Smooth muscle cell (in vitro differentiated cells): ENCODE data around the gene PCED1B. TPM values are rescaled to one million over a fixed set of nuclear protein-coding genes. Genes with fewer than 3 reads are reported as not detected.

Experiments
- DNase-seq: peaks from one replicate; lab custom pipeline; 2025; ENCODE audit not compliant: unreplicated experiment; lab: John Stamatoyannopoulos, UW
- H2AFZ ChIP-seq: fragments of 200-600 bp; sonication (generic); 2 replicates; pipeline ENCODE4 v1.6.0; 2016; ENCODE audit warnings: antibody characterized with exemption, low read depth, mild to moderate bottlenecking
- H3F3A ChIP-seq: fragments of 200-600 bp; sonication (generic); 2 replicates; pipeline ENCODE4 v1.6.0; 2017; ENCODE audit warnings: antibody characterized with exemption, low read depth
- H3K27ac ChIP-seq: fragments of 200-600 bp; sonication (generic); 2 replicates; pipeline ENCODE4 v1.5.1; 2016; ENCODE audit warnings: low read depth, mild to moderate bottlenecking
- H3K27me3 ChIP-seq: fragments of 200-600 bp; sonication (generic); 2 replicates; pipeline ENCODE4 v1.6.1; 2016; ENCODE audit warnings: low read depth, mild to moderate bottlenecking
- H3K36me3 ChIP-seq: fragments of 200-600 bp; sonication (generic); 2 replicates; pipeline ENCODE4 v1.5.1; 2016; ENCODE audit warnings: low read depth
- H3K4me1 ChIP-seq: fragments of 200-600 bp; sonication (generic); 2 replicates; pipeline ENCODE4 v1.5.1; 2016; ENCODE audit warnings: low read depth
- H3K4me2 ChIP-seq: fragments of 200-600 bp; sonication (generic); 2 replicates; pipeline ENCODE4 v1.6.0; 2016; ENCODE audit warnings: mild to moderate bottlenecking
- H3K4me3 ChIP-seq: fragments of 200-600 bp; sonication (generic); 2 replicates; pipeline ENCODE4 v1.5.1; 2016; ENCODE audit warnings: mild to moderate bottlenecking
- H3K79me2 ChIP-seq: fragments of 200-600 bp; sonication (generic); 2 replicates; pipeline ENCODE4 v1.6.0; 2016; ENCODE audit warnings: low read depth, mild to moderate bottlenecking
- H3K9ac ChIP-seq: fragments of 200-600 bp; sonication (generic); 2 replicates; pipeline ENCODE4 v1.6.0; 2016; ENCODE audit warnings: low read depth
- H3K9me3 ChIP-seq: fragments of 200-600 bp; sonication (generic); replicated peaks from 2 replicates; pipeline ENCODE4 v1.5.1; 2016; ENCODE audit warnings: low read depth
- H4K20me1 ChIP-seq: fragments of 200-600 bp; sonication (generic); 2 replicates; pipeline ENCODE4 v1.6.0; 2016; ENCODE audit warnings: low read depth
- WGBS: methylation state at CpG from one replicate; pipeline ENCODE4 v1.1.7; 2016; ENCODE audit warnings: low lambda C conversion rate; 5-methylcytosine and 5-hydroxymethylcytosine counted together
- polyA plus RNA-seq: library from polyadenylated mRNA; unstranded; fragments of >200 nt; fragmentation: Nextera tagmentation; extraction: Ambion mirVana; gene quantifications from 2 replicates; pipeline ENCODE4 v1.2.1, GENCODE V29; 2016
- total RNA-seq: library from RNA; depleted of rRNA; stranded (reverse); fragments of >200 nt; gene quantifications from 2 replicates; pipeline ENCODE4 v1.2.3, GENCODE V29; 2014
- TF ChIP-seq, protein P1 (sequence below): fragments of 200-600 bp; sonication (generic); IDR thresholded peaks from 2 replicates; pipeline ENCODE4 v1.5.1; 2017; ENCODE audit warnings: borderline replicate concordance, mild to moderate bottlenecking, antibody characterized with exemption; ENCODE audit not compliant: insufficient read depth, poor library complexity, severe bottlenecking

The PCED1B gene
- total and polyA plus RNA-seq, 2 experiments from 2014 or later = 2.7 to 3.5 TPM

DNA sequence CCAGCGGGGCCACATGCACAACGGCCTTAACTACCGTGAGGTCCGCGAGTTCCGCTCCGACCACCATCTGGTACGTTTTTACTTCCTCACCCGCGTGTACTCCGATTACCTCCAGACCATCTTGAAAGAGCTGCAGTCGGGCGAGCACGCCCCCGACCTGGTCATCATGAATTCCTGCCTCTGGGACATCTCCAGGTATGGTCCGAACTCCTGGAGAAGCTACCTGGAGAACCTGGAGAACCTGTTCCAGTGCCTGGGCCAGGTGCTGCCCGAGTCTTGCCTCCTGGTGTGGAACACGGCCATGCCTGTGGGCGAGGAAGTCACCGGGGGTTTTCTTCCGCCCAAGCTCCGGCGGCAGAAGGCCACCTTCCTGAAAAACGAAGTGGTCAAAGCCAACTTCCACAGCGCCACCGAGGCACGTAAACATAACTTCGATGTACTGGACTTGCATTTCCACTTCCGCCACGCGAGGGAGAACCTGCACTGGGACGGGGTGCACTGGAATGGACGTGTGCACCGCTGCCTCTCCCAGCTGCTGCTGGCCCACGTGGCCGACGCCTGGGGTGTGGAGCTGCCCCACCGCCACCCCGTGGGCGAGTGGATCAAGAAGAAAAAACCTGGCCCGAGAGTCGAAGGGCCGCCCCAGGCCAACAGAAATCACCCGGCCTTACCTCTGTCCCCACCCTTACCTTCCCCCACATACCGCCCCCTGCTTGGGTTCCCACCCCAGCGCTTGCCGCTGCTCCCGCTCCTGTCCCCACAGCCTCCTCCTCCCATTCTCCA lies 156.0 kb downstream of the PCED1B start:
- no peaks in the 10 kb centered on the region for H3K79me2 ChIP-seq
- no peak overlapping the region for H3K4me2 ChIP-seq
- no peak overlapping the region for H2AFZ ChIP-seq
- no peaks in the 10 kb centered on the region for H3K4me1 ChIP-seq
- no peak for DNase-seq
- WGBS = 98% methylated on average over 48 of the region's 48 CpGs
- peaks cover 23% of the 10 kb centered on the region for H3F3A ChIP-seq
- no peak overlapping the region for H3K9ac ChIP-seq
- TF ChIP-seq, protein P1, sequence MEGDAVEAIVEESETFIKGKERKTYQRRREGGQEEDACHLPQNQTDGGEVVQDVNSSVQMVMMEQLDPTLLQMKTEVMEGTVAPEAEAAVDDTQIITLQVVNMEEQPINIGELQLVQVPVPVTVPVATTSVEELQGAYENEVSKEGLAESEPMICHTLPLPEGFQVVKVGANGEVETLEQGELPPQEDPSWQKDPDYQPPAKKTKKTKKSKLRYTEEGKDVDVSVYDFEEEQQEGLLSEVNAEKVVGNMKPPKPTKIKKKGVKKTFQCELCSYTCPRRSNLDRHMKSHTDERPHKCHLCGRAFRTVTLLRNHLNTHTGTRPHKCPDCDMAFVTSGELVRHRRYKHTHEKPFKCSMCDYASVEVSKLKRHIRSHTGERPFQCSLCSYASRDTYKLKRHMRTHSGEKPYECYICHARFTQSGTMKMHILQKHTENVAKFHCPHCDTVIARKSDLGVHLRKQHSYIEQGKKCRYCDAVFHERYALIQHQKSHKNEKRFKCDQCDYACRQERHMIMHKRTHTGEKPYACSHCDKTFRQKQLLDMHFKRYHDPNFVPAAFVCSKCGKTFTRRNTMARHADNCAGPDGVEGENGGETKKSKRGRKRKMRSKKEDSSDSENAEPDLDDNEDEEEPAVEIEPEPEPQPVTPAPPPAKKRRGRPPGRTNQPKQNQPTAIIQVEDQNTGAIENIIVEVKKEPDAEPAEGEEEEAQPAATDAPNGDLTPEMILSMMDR = no peak
- H3K9me3 ChIP-seq = no peaks in the 10 kb centered on the region
- H3K27me3 ChIP-seq = no peaks in the 10 kb centered on the region
- H3K27ac ChIP-seq = no peak overlapping the region
- no peak overlapping the region for H3K4me3 ChIP-seq
- H3K36me3 ChIP-seq = no peaks in the 10 kb centered on the region
- no peaks in the 10 kb centered on the region for H4K20me1 ChIP-seq

DNA sequence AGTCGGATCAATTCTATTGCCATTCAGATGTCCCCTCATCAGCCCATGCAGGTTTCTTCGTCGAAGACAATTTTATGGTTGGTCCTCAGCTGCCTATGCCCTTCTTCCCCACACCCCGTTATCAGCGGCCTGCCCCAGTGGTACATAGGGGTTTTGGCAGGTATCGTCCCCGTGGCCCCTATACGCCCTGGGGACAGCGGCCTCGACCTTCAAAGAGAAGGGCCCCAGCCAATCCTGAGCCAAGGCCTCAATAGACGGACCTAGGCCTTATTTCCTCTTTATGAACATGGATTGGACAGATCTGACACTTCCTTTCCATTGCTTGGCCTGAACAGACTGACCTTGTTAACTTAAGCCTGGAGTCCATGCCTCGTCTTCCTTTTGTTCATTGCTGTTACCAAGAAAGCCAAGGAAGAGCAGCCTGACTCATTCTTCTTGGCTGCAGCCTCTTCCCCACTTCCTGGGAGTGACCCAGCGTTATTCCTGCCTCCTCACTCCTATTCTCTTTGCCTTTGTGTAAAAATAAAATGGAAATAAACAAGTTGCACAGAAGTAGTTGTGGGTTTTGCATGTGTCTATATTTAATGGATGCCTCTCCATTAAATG lies 156.8 kb downstream of the PCED1B start:
- no peak for DNase-seq
- no peaks in the 10 kb centered on the region for H3K9me3 ChIP-seq
- no peak overlapping the region for H3K27ac ChIP-seq
- H2AFZ ChIP-seq = no peak overlapping the region
- WGBS = 85% methylated on average over 13 of the region's 13 CpGs
- H3F3A ChIP-seq = peaks cover 23% of the 10 kb centered on the region
- no peak overlapping the region for H3K9ac ChIP-seq
- no peaks in the 10 kb centered on the region for H4K20me1 ChIP-seq
- no peaks in the 10 kb centered on the region for H3K27me3 ChIP-seq
- H3K4me3 ChIP-seq = no peak overlapping the region
- no peaks in the 10 kb centered on the region for H3K36me3 ChIP-seq
- H3K79me2 ChIP-seq = no peaks in the 10 kb centered on the region
- H3K4me2 ChIP-seq = no peak overlapping the region
- TF ChIP-seq, protein P1 = no peak
- no peaks in the 10 kb centered on the region for H3K4me1 ChIP-seq

DNA sequence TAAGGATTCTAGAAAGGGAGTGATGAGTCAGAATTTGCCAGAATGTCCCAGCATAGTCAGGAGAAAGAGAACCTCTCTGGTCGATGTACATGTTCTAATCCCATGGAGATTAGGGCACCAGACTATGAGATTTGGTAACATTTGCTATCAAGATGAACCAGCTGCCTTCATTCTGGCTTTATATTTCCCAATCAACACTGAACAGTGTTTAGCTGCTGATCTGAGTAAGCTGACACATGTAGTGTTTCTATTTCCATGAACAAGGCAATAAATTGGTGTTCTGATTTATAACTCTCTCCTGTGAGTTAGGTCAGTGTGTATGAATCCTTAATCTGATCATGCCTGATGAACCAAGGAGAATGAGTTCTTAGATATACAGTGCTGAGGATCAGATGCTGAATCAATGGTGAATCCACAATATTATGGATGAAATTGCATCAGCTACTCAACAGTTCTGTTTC lies 158.4 kb downstream of the PCED1B start:
- no peaks in the 10 kb centered on the region for H3K36me3 ChIP-seq
- TF ChIP-seq, protein P1 = no peak
- no peaks in the 10 kb centered on the region for H3K4me1 ChIP-seq
- 14% methylated on average over 1 of the region's 1 CpG for WGBS
- H3K27me3 ChIP-seq = no peaks in the 10 kb centered on the region
- H3F3A ChIP-seq = peaks cover 23% of the 10 kb centered on the region
- H3K9ac ChIP-seq = no peak overlapping the region
- no peak overlapping the region for H3K4me3 ChIP-seq
- H4K20me1 ChIP-seq = no peaks in the 10 kb centered on the region
- no peak for DNase-seq
- H3K4me2 ChIP-seq = no peak overlapping the region
- H3K27ac ChIP-seq = peak overlapping the region; percentile 17
- H3K9me3 ChIP-seq = no peaks in the 10 kb centered on the region
- no peak overlapping the region for H2AFZ ChIP-seq
- H3K79me2 ChIP-seq = no peaks in the 10 kb centered on the region
